Lower lobe of right lung (tissue), 2 donors: ENCODE measurements around the gene ARFIP2. TPM values are rescaled to one million over a fixed set of nuclear protein-coding genes. Genes with fewer than 3 reads are reported as not detected.

ENCODE experiments used
- ATAC-seq, 2 donors: fragments of 200-7000 bp; cut with Tn5 transposase; one replicate each; pipeline ENCODE4 v1.9.1; 2020 to 2022; ENCODE audit warnings: mild to moderate bottlenecking in 2 of 2, moderate library complexity in 2 of 2
- DNase-seq: peaks from one replicate; pipeline ENCODE4 v3.0.0-alpha.2; 2020
- H3K27ac ChIP-seq: fragments of 200-600 bp; one replicate; pipeline ENCODE4 v1.8.0; 2022
- H3K27me3 ChIP-seq: fragments of 200-600 bp; one replicate; pipeline ENCODE4 v1.8.0; 2022; ENCODE audit warnings: low read depth
- H3K36me3 ChIP-seq: fragments of 200-600 bp; one replicate; pipeline ENCODE4 v1.8.0; 2022; ENCODE audit warnings: mild to moderate bottlenecking
- H3K4me1 ChIP-seq: fragments of 200-600 bp; one replicate; pipeline ENCODE4 v1.8.0; 2022
- H3K4me3 ChIP-seq: fragments of 200-600 bp; one replicate; pipeline ENCODE4 v1.8.0; 2022; ENCODE audit warnings: mild to moderate bottlenecking
- H3K9me3 ChIP-seq: fragments of 200-600 bp; one replicate; pipeline ENCODE4 v1.8.0; 2022
- CTCF ChIP-seq: fragments of 200-600 bp; IDR thresholded peaks from one replicate; pipeline ENCODE4 v1.8.0; 2022; ENCODE audit warnings: antibody characterized with exemption, mild to moderate bottlenecking
- intact Hi-C: fragments of 100-400 bp; cut with DNase I; formaldehyde crosslinking; loops from one replicate; pipeline ENCODE4 v1.11.0; 2022
- total RNA-seq: library from RNA; stranded (reverse); fragmentation: NEBNext Ultra II Directional; extraction: Animal tissue kit (Norgen Biotek cat#: 25700); gene quantifications from one replicate; pipeline ENCODE4 v1.2.1, GENCODE V29; 2021
- donor health status: DM: no; HTN: yes; CAD: no; lungs with severe emphysema.

The ARFIP2 gene
- total RNA-seq, 1 donor from 2014 or later: 38.8 TPM

- intact Hi-C loops: no loop called here
- DNase-seq: no peak
- H3K4me3 ChIP-seq: peak overlapping the region; percentile 85
- no peaks in the 10 kb centered on the region for H3K9me3 ChIP-seq
- no peaks in the 10 kb centered on the region for H3K27me3 ChIP-seq
- H3K36me3 ChIP-seq: peaks cover 30% of the 10 kb centered on the region
- ATAC-seq: no peak
- TF ChIP-seq CTCF: no peak
- peak overlapping the region; percentile 88 for H3K27ac ChIP-seq
- H3K4me1 ChIP-seq: peaks cover 15% of the 10 kb centered on the region
Measured at GRCh38 chr11:6474413-6474792, 6.7 kb downstream of the ARFIP2 start.

- Histone ChIP-seq H3K27ac (peak within 1 kb of the TSS; percentile 88), H3K4me3 (peak within 1 kb of the TSS; percentile 85), H3K36me3 (peaks cover 23% of the 10 kb centered on the region), H3K4me1 (peaks cover 18% of the 10 kb centered on the region), H3K27me3 (no peaks in the 10 kb centered on the region), H3K9me3 (no peaks in the 10 kb centered on the region)
- intact Hi-C loops: no loop called here
- peak; percentile 94 for ATAC-seq
- peak; percentile 95 for DNase-seq
- TF ChIP-seq CTCF: peak; percentile 23
Measured at GRCh38 chr11:6473451-6474412, 7.4 kb downstream of the ARFIP2 start, which contains the start of gene TRIM3. TRIM3 (minus strand) TSS chr11:6473941; CDS start chr11:6465695, 8,246 bp downstream.

GRCh38 chr11:6472934-6473333, 8.2 kb downstream of the ARFIP2 start:
- intact Hi-C loops: no loop called here
- Histone ChIP-seq H3K36me3 (peaks cover 16% of the 10 kb centered on the region), H3K27me3 (no peaks in the 10 kb centered on the region), H3K4me3 (peak overlapping the region; percentile 85), H3K9me3 (no peaks in the 10 kb centered on the region), H3K4me1 (peaks cover 20% of the 10 kb centered on the region), H3K27ac (peak overlapping the region; percentile 46)
- DNase-seq: no peak
- no peak for TF ChIP-seq CTCF
- ATAC-seq: no peak

GRCh38 chr11:6469599-6469998, 11.5 kb downstream of the ARFIP2 start:
- H3K27me3 ChIP-seq: no peaks in the 10 kb centered on the region
- no peak overlapping the region for H3K4me3 ChIP-seq
- TF ChIP-seq CTCF: no peak
- no peaks in the 10 kb centered on the region for H3K9me3 ChIP-seq
- peak overlapping the region; percentile 56 for H3K27ac ChIP-seq
- ATAC-seq: no peak
- no peak for DNase-seq
- intact Hi-C loops: no loop called here
- H3K4me1 ChIP-seq: peaks cover 20% of the 10 kb centered on the region
- peaks cover 10% of the 10 kb centered on the region for H3K36me3 ChIP-seq

- DNase-seq (peak; percentile 84), ATAC-seq (peak; percentile 80 to 83)
- Histone ChIP-seq H3K27ac (peak overlapping the region; percentile 56), H3K36me3 (peaks cover 17% of the 10 kb centered on the region), H3K9me3 (no peaks in the 10 kb centered on the region), H3K27me3 (no peaks in the 10 kb centered on the region), H3K4me3 (no peak overlapping the region), H3K4me1 (peaks cover 20% of the 10 kb centered on the region)
- intact Hi-C loops: no loop called here
- TF ChIP-seq CTCF: no peak
Measured at GRCh38 chr11:6468712-6469495, 12.2 kb downstream of the ARFIP2 start.
